Left ventricle myocardium superior (tissue), 1 donor: ENCODE data around the gene TAS2R1. TPM values are rescaled to one million over a fixed set of nuclear protein-coding genes. Genes with fewer than 3 reads are reported as not detected.
"Not testable (repeated sequence)": the region's sequence is repeated elsewhere in the genome, so short reads cannot be mapped to it uniquely, and the experiment has no call there.

Experiments
- ATAC-seq: fragments of 200-7000 bp; cut with Tn5 transposase; one replicate; pipeline ENCODE4 v1.9.1; 2020; ENCODE audit warnings: mild to moderate bottlenecking, moderate library complexity
- DNase-seq: peaks from one replicate; pipeline ENCODE4 v3.0.0-alpha.2; 2020
- intact Hi-C: fragments of 100-400 bp; cut with micrococcal nuclease; formaldehyde crosslinking; loops from one replicate; pipeline ENCODE4 v1.11.0; 2022
- total RNA-seq: library from RNA; stranded (reverse); fragmentation: NEBNext Ultra II Directional; extraction: Animal tissue kit (Norgen Biotek cat#: 25700); gene quantifications from one replicate; pipeline ENCODE4 v1.2.1, GENCODE V29; 2021
- donor health status: DM: no; HTN: yes; CAD: no; lungs with severe emphysema.

The TAS2R1 gene
- total RNA-seq, 1 donor from 2014 or later, result not detected

- no peak for ATAC-seq
- intact Hi-C loops, result no loop called here
- DNase-seq, result no peak
These were observed 5.8 kb downstream of the TAS2R1 start for GRCh38 chr5:9624196-9624947.

- DNase-seq, result no peak
- intact Hi-C loops, result no loop called here
- ATAC-seq, result no peak
These were observed 6.5 kb downstream of the TAS2R1 start for GRCh38 chr5:9623661-9624060.

DNA sequence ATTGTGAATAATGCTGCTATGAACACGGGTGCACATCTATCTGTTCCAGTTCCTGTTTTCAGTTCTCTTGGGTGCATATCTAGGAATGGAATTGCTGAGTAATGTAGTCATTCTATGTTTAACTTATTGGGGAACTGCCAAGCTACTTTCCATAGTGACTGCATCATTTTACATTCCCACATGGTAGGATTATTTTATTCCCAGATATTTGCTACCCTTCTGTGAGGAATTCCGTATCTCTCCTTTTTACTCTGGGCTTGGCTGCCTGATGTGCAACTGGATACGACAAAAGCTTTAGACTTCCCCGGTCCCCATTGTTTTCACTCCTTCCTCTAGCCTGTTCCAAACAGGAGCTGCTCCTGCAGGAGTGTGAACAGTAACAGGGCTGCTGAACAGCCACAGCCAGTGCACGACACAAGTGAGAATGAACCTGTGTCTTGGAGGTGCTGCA is 7.2 kb downstream of the TAS2R1 start:
- intact Hi-C loops, result no loop called here
- ATAC-seq (peak; percentile 81), DNase-seq (no peak)

- intact Hi-C loops, result no loop called here
- DNase-seq (no peak), ATAC-seq (peak; percentile 26)
These were observed 8.7 kb downstream of the TAS2R1 start for GRCh38 chr5:9621379-9621903.

GRCh38 chr5:9619331-9620092 is 10.6 kb downstream of the TAS2R1 start:
- DNase-seq, result peak; percentile 38

GRCh38 chr5:9617739-9618504 is 12.2 kb downstream of the TAS2R1 start:
- intact Hi-C loops, result no loop called here
- DNase-seq, result no peak
- peak; percentile 60 for ATAC-seq

More at GRCh38 chr5:9619331-9620092, 10.6 kb downstream of the TAS2R1 start:
- peak; percentile 49 for ATAC-seq
- intact Hi-C loops, result no loop called here

GRCh38 chr5:9617221-9617620 is 12.9 kb downstream of the TAS2R1 start:
- DNase-seq (no peak), ATAC-seq (peak; percentile 38)
- intact Hi-C loops, result no loop called here

DNA sequence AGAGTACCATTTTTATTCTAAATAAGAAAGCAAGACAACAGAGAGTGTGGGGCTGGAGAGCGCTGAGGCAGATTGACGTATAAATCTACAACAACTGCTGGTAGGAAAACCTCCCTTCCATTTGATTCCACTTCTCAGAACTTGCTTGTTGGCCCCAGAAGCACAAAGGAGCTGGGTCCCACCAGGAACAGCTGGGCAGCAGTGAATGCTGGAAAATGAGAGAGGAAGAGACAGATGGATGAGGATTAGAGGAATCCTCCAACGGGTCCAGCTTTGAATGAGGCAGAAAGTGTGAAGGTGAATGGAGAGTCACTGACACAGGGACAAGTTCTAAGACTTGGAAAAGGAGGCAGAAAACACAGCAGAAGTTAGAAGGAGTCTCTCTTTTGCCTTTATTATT is 14.8 kb downstream of the TAS2R1 start:
- no peak for ATAC-seq
- intact Hi-C loops, result no loop called here

GRCh38 chr5:9613360-9613759 is 16.8 kb downstream of the TAS2R1 start:
- intact Hi-C loops, result no loop called here
- ATAC-seq (no peak), DNase-seq (no peak)

More for the DNA sequence above, 14.8 kb downstream of the TAS2R1 start:
- DNase-seq, result no peak

DNA sequence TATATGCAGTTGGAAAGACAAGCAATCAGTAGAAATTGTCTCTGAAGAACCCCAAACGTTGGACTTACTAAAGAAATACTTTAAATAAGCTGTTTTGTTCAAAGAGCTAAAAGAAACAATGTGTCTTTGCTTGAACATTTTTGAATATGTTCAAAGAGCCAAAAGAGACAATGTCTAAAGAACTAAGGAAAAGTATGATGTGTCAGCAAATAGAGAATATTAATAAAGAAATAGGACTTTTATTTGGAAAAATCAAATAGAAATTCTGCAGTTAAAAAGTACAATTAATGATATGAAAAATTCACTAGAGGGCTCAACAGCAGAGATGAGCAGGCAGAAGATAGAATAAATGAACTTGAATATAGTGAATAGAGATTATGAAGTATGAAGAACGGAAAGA is 19.2 kb downstream of the TAS2R1 start:
- ATAC-seq, result no peak
- intact Hi-C loops, result no loop called here
- no peak for DNase-seq

DNA sequence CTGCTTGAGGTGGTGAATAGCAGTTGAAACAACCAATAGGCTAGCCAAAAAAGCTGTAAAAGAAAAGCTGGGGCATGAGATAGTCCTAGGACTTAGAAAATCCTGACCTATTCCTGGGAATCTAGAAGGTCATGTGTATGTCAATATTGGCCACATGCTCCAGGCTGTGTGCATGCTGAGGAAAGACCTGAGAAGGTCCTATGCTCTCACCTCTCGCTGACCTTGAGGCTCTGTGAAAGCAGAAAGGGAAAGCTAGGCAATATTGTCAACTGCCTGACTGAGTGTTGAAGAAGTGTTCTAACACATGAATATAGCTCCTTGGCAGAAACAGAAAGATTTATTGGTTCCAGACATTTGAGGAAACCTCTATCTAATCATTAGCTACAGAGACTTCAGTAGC is 19.8 kb downstream of the TAS2R1 start:
- DNase-seq, result no peak
- no peak for ATAC-seq
- intact Hi-C loops, result no loop called here

- no peak for ATAC-seq
- intact Hi-C loops, result no loop called here
- no peak for DNase-seq
These were observed 22.1 kb downstream of the TAS2R1 start for GRCh38 chr5:9608093-9608492.

DNA sequence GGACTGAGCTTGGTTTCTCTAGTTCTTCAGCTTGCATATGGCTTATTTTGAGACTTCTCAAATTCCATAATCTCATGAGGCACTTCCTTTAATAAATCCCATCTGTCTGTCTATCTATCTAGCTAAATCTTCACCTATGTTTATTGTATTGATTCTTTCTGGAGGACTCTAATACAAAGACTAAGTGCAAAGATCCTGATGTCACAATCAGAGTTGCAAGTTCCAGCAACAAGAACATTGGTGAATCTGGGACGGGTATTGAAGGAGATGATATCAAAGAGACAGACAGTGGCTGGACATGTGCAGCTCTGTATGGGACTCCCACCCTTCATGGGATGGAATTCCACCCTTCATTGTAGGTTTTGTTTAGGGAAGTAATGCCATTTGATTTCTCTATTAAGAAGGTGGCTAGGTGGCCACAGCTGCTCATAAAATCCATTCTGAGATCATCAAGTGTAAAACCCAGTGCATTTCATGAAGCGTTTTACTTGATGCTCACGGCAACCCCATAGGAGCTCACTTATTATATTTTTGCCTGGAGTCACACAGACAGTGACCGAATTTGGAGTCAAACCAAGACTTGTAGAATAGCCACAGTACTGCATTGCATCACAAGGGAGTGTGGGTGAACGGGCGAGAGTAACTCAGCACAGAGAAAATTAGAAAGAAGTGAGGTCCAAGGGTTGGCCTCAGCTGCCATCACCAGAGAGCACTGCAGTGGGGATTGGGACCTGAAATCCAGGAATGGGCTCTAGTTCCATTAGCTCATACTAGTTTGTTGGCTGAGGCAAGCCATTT is 24.9 kb downstream of the TAS2R1 start:
- ATAC-seq (no peak), DNase-seq (no peak)

GRCh38 chr5:9604416-9604815 is 25.7 kb downstream of the TAS2R1 start:
- intact Hi-C loops, result no loop called here
- no peak for ATAC-seq

More for the DNA sequence above, 24.9 kb downstream of the TAS2R1 start:
- intact Hi-C loops, result no loop called here

DNA sequence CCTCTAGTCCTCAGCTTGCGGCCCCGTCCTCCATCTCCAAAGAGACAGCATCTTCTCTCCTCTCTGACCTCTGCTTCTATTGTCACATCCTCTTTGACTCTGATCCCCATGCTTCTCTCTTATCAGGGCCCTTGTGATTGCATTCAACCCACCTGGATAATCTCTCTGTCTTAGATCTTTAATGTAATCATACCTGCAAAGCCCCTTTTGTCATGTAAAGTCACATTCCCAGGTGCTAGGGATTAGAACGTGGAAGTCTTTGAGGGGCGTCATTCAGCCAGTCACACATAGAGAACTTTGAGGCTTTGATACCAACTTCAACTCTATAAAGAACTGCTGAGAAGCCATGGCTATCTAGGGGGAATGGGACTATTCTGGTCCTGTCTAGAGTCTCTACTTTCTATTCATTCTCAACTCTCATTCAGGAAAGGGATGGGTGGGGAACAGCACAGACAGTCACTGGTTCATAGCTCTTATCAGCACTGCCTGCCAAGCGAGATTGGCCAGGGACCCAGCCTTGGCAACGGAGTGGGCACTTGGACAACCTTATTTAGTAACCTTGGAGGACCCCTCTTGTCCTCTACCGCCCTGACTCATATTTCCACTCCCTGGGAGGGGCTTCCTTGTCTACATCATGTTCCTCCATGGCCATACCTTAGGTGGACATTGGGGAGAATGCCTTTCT is 29.0 kb downstream of the TAS2R1 start:
- DNase-seq (peak; percentile 58), ATAC-seq (peak; percentile 91)
- intact Hi-C loops, result no loop called here

More at GRCh38 chr5:9604416-9604815, 25.7 kb downstream of the TAS2R1 start:
- no peak for DNase-seq

DNA sequence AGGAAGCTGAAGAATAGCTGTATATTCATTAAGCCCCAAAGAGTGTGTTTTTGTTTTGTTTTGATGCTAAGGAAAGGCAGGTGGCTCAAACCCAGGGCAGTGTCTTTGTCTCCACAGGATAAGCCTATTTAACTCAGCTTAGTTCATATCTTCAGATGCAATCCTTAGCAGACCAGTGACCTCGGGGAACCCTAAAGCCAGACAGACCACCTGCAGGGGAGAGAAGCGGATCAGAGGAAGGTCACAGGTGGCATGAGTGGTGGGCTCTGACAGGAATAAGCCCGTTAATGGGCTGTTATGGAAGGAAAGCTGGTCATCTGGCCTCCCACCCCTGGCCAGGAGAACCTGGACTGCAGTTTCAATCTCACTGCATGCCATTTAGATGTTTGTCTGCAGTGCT is 30.8 kb downstream of the TAS2R1 start:
- intact Hi-C loops, result no loop called here
- DNase-seq, result no peak
- no peak for ATAC-seq

DNA sequence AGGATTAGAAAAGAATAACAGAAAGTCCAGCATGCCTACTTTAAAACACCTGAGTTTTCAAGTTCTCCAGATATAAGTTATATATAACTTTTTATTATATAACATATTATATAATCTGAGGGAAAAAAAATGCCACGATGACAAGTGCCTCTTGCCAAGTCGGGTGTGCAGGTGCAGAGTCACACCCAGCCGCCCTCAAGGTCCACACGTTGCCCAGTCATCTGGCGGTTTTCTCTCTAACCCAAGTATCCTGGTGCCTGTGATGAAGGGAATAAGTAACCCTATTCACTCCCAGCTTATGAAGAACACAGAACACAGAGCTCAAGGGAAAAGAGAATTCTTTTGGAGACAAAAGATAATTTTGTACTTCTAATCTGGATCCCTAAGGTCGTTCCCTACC is 31.8 kb downstream of the TAS2R1 start:
- intact Hi-C loops, DNase-seq, ATAC-seq: not testable (repeated sequence)

GRCh38 chr5:9597322-9597721 is 32.8 kb downstream of the TAS2R1 start:
- DNase-seq, ATAC-seq, intact Hi-C loops: not testable (repeated sequence)
